ENCODE results near the gene C5orf15. TPM values are rescaled to one million over a fixed set of nuclear protein-coding genes. Genes with fewer than 3 reads are reported as not detected.

C5orf15 gene
- polyA plus RNA-seq, 1 of the 3 experiments (the other 2 are of a cell fraction) = 81.0 TPM

DNA sequence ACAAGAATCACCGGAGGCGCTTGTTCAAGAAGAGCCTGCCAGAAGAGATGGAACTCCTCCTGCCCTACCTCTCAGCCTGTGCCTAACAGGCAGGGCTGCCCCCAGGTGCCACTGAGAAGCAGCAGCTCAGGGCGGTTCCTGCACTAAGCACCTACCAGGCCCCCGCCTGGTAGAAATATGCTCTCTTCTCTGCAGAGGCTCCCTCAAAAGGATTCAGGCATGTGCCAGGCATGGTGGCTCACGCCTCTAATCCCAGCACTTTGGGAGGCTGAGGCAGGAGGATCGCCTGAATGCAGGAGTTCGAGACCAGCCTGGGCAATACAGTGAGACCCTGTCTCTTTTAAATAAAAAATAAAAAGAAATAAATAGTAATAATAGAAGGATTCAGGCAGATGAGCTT is 30.4 kb upstream of the C5orf15 start (continued):
- TF ChIP-seq RAD21 (IDR thresholded peaks at IDR 0.05; ENCODE audit: low read length) = no peak
- TF ChIP-seq REST (IDR thresholded peaks at IDR 0.05; ENCODE audit: low read depth, low read length) = no peak
- no peak for TF ChIP-seq FOXJ3 (CRISPR knock-in tag; IDR thresholded peaks at IDR 0.05)
- no peak for TF ChIP-seq RXRA (IDR thresholded peaks at IDR 0.05; ENCODE audit: borderline replicate concordance, low read depth)

DNA sequence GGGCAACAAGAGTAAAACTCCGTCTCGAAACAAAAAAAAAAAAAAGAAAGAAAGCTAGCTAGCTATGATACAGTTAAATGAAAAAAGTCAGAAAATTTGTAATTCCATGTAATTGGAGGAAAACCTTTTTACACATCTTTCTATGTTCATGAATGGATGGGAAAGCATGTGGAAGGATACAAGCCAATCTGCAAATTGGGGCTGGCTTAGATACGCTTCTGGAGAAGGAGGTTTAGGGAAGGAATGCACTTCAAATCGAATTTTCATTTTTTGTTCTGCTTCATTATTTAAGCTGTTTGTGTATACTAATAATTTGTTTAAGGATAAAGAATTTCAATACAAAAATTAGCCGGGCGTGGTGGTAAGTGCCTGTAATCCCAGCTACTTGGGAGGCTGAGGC is 29.6 kb upstream of the C5orf15 start:
- CTCF ChIA-PET = interaction anchor here (1.0 to 8.0 kb wide), 6 partner anchors 12 to 1152 kb away, joined by 3 to 62 read pairs (median 4); no protein-coding TSS in a partner anchor
- peaks cover 4 to 14% of the 10 kb centered on the region in 2 experiments for H3K36me3 ChIP-seq (replicated peaks in 1 of 2; ENCODE audit: control insufficient read depth in 1 of 2, insufficient read depth in 2 of 2, low read length in 1 of 2)
- H3K4me2 ChIP-seq = no peak overlapping the region
- H3K4me3 ChIP-seq (ENCODE audit: low read depth in 2 of 2, low read length in 1 of 2) = no peak overlapping the region
- no peaks in the 10 kb centered on the region for H3K9me2 ChIP-seq
- H3K27me3 ChIP-seq (ENCODE audit: insufficient read depth) = no peaks in the 10 kb centered on the region
- peaks cover 100% of the 10 kb centered on the region for H4K20me1 ChIP-seq (ENCODE audit: insufficient read depth)
- H3K79me2 ChIP-seq (ENCODE audit: insufficient read depth) = peaks cover 100% of the 10 kb centered on the region
- no peak for DNase-seq
- H3F3A ChIP-seq (replicated peaks; ENCODE audit: insufficient read depth) = peaks cover 19% of the 10 kb centered on the region
- WGBS (ENCODE audit: low lambda C conversion rate) = 93% methylated on average over 6 of the region's 6 CpGs
- H3K9me3 ChIP-seq = no peaks in the 10 kb centered on the region
- H3K4me1 ChIP-seq (ENCODE audit: control insufficient read depth in 1 of 2, insufficient read depth in 2 of 2, low read depth in 1 of 2, low read length in 1 of 2) = peaks cover 37 to 38% of the 10 kb centered on the region in 2 experiments; a peak in 2 of 4 replicates
- H3K27ac ChIP-seq (ENCODE audit: low read depth in 2 of 2, low read length in 1 of 2) = no peak overlapping the region
- POLR2A ChIA-PET = no interaction called here
- no peak overlapping the region for H3K9ac ChIP-seq
- H2AFZ ChIP-seq (ENCODE audit: low read depth) = no peak overlapping the region
- TF ChIP-seq REST (IDR thresholded peaks at IDR 0.05; ENCODE audit: low read depth, low read length) (no peak), MXI1 (IDR thresholded peaks at IDR 0.05; ENCODE audit: low read depth, low read length) (no peak), CHD2 (IDR thresholded peaks at IDR 0.05; ENCODE audit: low read length, partially characterized antibody) (no peak), TCF12 (IDR thresholded peaks at IDR 0.05) (no peak), RFX5 (IDR thresholded peaks at IDR 0.05; ENCODE audit: low read length) (no peak), IRF3 (IDR thresholded peaks at IDR 0.05; ENCODE audit: low read depth, low read length) (no peak), EP300 (IDR thresholded peaks at IDR 0.05; ENCODE audit: borderline replicate concordance in 1 of 2, low read depth in 1 of 2, low read length in 1 of 2) (no peak), GATA2 (CRISPR knock-in tag; IDR thresholded peaks at IDR 0.05) (no peak), RXRA (IDR thresholded peaks at IDR 0.05; ENCODE audit: borderline replicate concordance, low read depth) (no peak), EZH2phosphoT487 (IDR thresholded peaks at IDR 0.05; ENCODE audit: borderline replicate concordance, low read depth) (no peak), FOXM1 (IDR thresholded peaks at IDR 0.05; ENCODE audit: low read depth) (no peak), ELF1 (IDR thresholded peaks at IDR 0.05) (no peak), YY1 (IDR thresholded peaks at IDR 0.05; ENCODE audit: low read depth) (no peak), FOSL2 (IDR thresholded peaks at IDR 0.05; ENCODE audit: borderline replicate concordance, low read depth) (no peak), MEF2A (IDR thresholded peaks at IDR 0.05; ENCODE audit: borderline replicate concordance, low read depth) (no peak), GABPA (IDR thresholded peaks at IDR 0.05; ENCODE audit: low read depth) (no peak), TAF1 (IDR thresholded peaks at IDR 0.05; ENCODE audit: borderline replicate concordance, low read depth, low read length) (no peak)
- TF ChIP-seq, protein P1, sequence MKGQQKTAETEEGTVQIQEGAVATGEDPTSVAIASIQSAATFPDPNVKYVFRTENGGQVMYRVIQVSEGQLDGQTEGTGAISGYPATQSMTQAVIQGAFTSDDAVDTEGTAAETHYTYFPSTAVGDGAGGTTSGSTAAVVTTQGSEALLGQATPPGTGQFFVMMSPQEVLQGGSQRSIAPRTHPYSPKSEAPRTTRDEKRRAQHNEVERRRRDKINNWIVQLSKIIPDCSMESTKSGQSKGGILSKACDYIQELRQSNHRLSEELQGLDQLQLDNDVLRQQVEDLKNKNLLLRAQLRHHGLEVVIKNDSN (IDR thresholded peaks at IDR 0.05; ENCODE audit: borderline replicate concordance, low read depth) = no peak
- TF ChIP-seq, protein P2, sequence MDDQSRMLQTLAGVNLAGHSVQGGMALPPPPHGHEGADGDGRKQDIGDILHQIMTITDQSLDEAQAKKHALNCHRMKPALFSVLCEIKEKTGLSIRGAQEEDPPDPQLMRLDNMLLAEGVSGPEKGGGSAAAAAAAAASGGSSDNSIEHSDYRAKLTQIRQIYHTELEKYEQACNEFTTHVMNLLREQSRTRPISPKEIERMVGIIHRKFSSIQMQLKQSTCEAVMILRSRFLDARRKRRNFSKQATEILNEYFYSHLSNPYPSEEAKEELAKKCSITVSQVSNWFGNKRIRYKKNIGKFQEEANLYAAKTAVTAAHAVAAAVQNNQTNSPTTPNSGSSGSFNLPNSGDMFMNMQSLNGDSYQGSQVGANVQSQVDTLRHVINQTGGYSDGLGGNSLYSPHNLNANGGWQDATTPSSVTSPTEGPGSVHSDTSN (IDR thresholded peaks at IDR 0.05) = no peak

Data from SK-N-SH (cell line).